ENCODE measurements around the gene LONRF3.
A peak's percentile ranks its signal among the peaks of the same experiment; 100 is the strongest.

The LONRF3 gene

DNA sequence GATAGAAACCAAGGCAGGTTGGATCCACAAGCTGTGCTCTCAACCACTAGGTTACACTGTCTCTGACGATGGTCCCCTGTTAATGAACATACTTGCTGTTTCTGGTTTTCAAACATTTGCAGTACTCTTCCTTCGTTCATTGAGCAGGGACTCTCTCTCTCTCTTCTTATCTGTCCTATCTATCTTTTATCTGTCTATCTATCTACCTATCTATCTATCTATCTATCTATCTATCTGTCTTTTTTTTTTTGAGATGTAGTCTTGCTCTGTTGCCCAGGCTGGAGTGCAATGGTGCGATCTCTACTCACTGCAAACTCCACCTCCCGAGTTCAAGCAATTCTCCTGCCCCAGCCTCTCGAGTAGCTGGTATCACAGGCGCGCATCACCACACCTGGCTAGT, 89.0 kb downstream of the LONRF3 start:
- no peak for DNase-seq (ENCODE audit: low read depth)
- TF ChIP-seq, protein P1, sequence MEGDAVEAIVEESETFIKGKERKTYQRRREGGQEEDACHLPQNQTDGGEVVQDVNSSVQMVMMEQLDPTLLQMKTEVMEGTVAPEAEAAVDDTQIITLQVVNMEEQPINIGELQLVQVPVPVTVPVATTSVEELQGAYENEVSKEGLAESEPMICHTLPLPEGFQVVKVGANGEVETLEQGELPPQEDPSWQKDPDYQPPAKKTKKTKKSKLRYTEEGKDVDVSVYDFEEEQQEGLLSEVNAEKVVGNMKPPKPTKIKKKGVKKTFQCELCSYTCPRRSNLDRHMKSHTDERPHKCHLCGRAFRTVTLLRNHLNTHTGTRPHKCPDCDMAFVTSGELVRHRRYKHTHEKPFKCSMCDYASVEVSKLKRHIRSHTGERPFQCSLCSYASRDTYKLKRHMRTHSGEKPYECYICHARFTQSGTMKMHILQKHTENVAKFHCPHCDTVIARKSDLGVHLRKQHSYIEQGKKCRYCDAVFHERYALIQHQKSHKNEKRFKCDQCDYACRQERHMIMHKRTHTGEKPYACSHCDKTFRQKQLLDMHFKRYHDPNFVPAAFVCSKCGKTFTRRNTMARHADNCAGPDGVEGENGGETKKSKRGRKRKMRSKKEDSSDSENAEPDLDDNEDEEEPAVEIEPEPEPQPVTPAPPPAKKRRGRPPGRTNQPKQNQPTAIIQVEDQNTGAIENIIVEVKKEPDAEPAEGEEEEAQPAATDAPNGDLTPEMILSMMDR (conservative IDR thresholded peaks at IDR 0.05; ENCODE audit: low read depth, low read length): no peak
- H3K4me3 ChIP-seq (ENCODE audit: low read depth, low read length): no peak overlapping the region

DNA sequence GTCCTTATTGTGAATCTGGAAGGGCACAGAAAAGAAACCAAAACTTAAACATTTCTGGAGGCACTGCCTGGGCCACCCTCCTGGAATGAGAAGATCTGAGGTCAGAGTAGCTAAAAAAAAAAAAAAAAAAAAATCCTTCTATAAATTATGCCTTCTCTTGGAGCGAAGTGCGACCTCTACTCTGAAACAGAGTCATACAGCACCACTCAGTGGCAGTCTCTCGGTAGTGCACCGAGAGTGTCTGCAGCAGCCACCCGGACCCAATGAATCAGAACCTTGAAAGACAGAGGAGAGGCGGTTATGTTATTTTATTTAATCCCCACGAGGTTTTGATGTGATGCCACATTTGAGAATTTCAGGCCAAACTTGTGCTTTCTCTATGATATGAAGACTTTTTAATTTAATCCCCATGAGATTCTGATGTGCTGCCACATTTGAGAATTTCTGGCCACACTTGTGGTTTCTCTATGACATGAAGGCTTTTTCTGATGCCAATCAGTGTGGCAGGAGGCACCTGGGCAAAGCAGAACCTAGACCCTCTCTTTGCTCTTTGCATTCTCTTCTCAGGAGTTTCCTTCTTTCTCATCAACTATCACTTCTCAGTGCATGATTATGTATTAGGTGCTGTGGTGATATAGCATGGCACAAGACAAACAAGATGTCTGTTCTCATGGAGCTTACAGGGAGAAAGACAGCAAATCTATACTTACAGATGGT, 92.8 kb downstream of the LONRF3 start:
- TF ChIP-seq, protein P1 (conservative IDR thresholded peaks at IDR 0.05; ENCODE audit: low read depth, low read length): peak; percentile 79
- DNase-seq (ENCODE audit: low read depth): peak; percentile 75
- H3K4me3 ChIP-seq (ENCODE audit: low read depth, low read length): no peak overlapping the region

All from choroid plexus epithelial cell (primary cell).